Neuronal stem cell (in vitro differentiated cells): ENCODE data around the gene TUBA3E.
"Not testable (repeated sequence)": the region's sequence is repeated elsewhere in the genome, so short reads cannot be mapped to it uniquely, and the experiment has no call there.

Source experiments
- DNase-seq: peaks from one replicate; pipeline ENCODE4 v3.0.0-alpha.2; 2013; ENCODE audit warnings: low spot score
- H2AFZ ChIP-seq: one replicate; pipeline ENCODE4 v1.6.1; 2013; ENCODE audit warnings: mild to moderate bottlenecking, low read length, inconsistent platforms
- H2AK5ac ChIP-seq: 2 replicates; pipeline ENCODE4 v1.6.1; 2013; ENCODE audit warnings: low read depth, mild to moderate bottlenecking, inconsistent platforms, low read length, moderate library complexity, mixed read lengths
- H2BK120ac ChIP-seq: 2 replicates; pipeline ENCODE4 v1.6.1; 2013; ENCODE audit warnings: low read depth, mild to moderate bottlenecking, inconsistent platforms, low read length, moderate library complexity, mixed read lengths
- H2BK12ac ChIP-seq: one replicate; pipeline ENCODE4 v1.6.1; 2013; ENCODE audit warnings: low read length, inconsistent platforms
- H2BK15ac ChIP-seq: 2 replicates; pipeline ENCODE4 v1.6.1; 2013; ENCODE audit warnings: mild to moderate bottlenecking, low read length, inconsistent platforms, mixed read lengths
- H2BK5ac ChIP-seq: one replicate; pipeline ENCODE4 v1.6.1; 2013; ENCODE audit warnings: inconsistent platforms, mild to moderate bottlenecking, low read length, moderate library complexity
- H3K14ac ChIP-seq: one replicate; pipeline ENCODE4 v1.6.1; 2013; ENCODE audit warnings: low read length, inconsistent platforms
- H3K18ac ChIP-seq: 2 replicates; pipeline ENCODE4 v1.6.1; 2013; ENCODE audit warnings: low read length, inconsistent platforms
- H3K23ac ChIP-seq: 2 replicates; pipeline ENCODE4 v1.6.1; 2013; ENCODE audit warnings: low read depth, mild to moderate bottlenecking, mixed read lengths, low read length, inconsistent platforms; ENCODE audit not compliant: poor library complexity
- H3K27ac ChIP-seq: replicated peaks from 3 replicates; pipeline ENCODE4 v1.5.1; 2013; ENCODE audit warnings: low read length, inconsistent platforms
- H3K27me3 ChIP-seq, 3 experiments: 2 replicates each; pipeline ENCODE4 v1.6.1; 2013; ENCODE audit warnings: low read length in 3 of 3, mild to moderate bottlenecking in 2 of 3, inconsistent platforms in 1 of 3, low read depth in 1 of 3, mixed read lengths in 1 of 3, moderate library complexity in 1 of 3; ENCODE audit not compliant: control insufficient read depth in 3 of 3, insufficient read depth in 3 of 3
- H3K36me3 ChIP-seq, 2 donors: replicated peaks in 1 of 2; 2 replicates each; pipeline ENCODE4 v1.6.1; 2013; ENCODE audit warnings: low read length in 2 of 2; ENCODE audit not compliant: control insufficient read depth in 2 of 2, insufficient read depth in 2 of 2
- H3K4ac ChIP-seq: 2 replicates; pipeline ENCODE4 v1.6.1; 2013; ENCODE audit warnings: inconsistent platforms, mild to moderate bottlenecking, low read length, moderate library complexity
- H3K4me1 ChIP-seq, 2 donors: 1 replicate in 1 of 2; 2 replicates in 1 of 2; pipeline ENCODE4 v1.6.1; 2013; ENCODE audit warnings: low read length in 2 of 2, low read depth in 1 of 2; ENCODE audit not compliant: control insufficient read depth in 2 of 2, insufficient read depth in 1 of 2
- H3K4me2 ChIP-seq: one replicate; pipeline ENCODE4 v1.6.1; 2013; ENCODE audit warnings: mild to moderate bottlenecking, low read length, inconsistent platforms; ENCODE audit not compliant: insufficient read depth, poor library complexity, severe bottlenecking
- H3K4me3 ChIP-seq, 2 donors: 2 replicates each; pipeline ENCODE4 v1.5.1; 2013; ENCODE audit warnings: low read length in 2 of 2, mild to moderate bottlenecking in 2 of 2, inconsistent platforms in 1 of 2, moderate library complexity in 1 of 2
- H3K79me1 ChIP-seq: one replicate; pipeline ENCODE4 v1.6.1; 2013; ENCODE audit warnings: low read depth, mild to moderate bottlenecking, inconsistent platforms, low read length, moderate library complexity
- H3K9ac ChIP-seq: one replicate; pipeline ENCODE4 v1.6.1; 2013; ENCODE audit warnings: mild to moderate bottlenecking, low read depth, low read length, inconsistent platforms; ENCODE audit not compliant: poor library complexity
- H3K9me3 ChIP-seq, 2 donors: replicated peaks in 1 of 2; 2 replicates each; pipeline versions ENCODE3 to v1.6.1; 2013; ENCODE audit warnings: low read length in 2 of 2, mild to moderate bottlenecking in 2 of 2, inconsistent platforms in 1 of 2, low read depth in 1 of 2, mixed read lengths in 1 of 2, moderate library complexity in 1 of 2; ENCODE audit not compliant: control insufficient read depth in 2 of 2, insufficient read depth in 1 of 2
- H4K8ac ChIP-seq: one replicate; pipeline ENCODE4 v1.6.1; 2013; ENCODE audit warnings: low read depth, mild to moderate bottlenecking, inconsistent platforms, low read length, moderate library complexity
- H4K91ac ChIP-seq: one replicate; pipeline ENCODE4 v1.6.1; 2013; ENCODE audit warnings: low read length, low read depth, mild to moderate bottlenecking, inconsistent platforms; ENCODE audit not compliant: poor library complexity
- WGBS, 2 donors: extraction: QIAGEN DNeasy Blood & Tissue Kit; methylation state at CpG; one replicate each; pipeline ENCODE4 v1.1.7; 2013; ENCODE audit warnings: missing lambda C conversion rate in 2 of 2, mixed read lengths in 1 of 2; ENCODE audit not compliant: insufficient read length in 2 of 2, insufficient replicate concordance in 1 of 2; ENCODE audit errors: extremely low coverage in 2 of 2; 5-methylcytosine and 5-hydroxymethylcytosine counted together

Gene TUBA3E

GRCh38 chr2:130228005-130228404 is 29.8 kb upstream of the TUBA3E start:
- H3K36me3 ChIP-seq, H3K4me3 ChIP-seq, H3K23ac ChIP-seq, H3K79me1 ChIP-seq, H3K4me1 ChIP-seq, H2BK15ac ChIP-seq, H2BK5ac ChIP-seq, H4K8ac ChIP-seq, H4K91ac ChIP-seq, H3K18ac ChIP-seq, H3K4ac ChIP-seq, DNase-seq, H2AK5ac ChIP-seq, H3K14ac ChIP-seq, H2BK12ac ChIP-seq, H3K4me2 ChIP-seq, H3K27ac ChIP-seq, H3K9ac ChIP-seq, H2AFZ ChIP-seq, H2BK120ac ChIP-seq, H3K27me3 ChIP-seq, H3K9me3 ChIP-seq: not testable (repeated sequence)
- no CpG with 5 or more reads among the region's 21 CpGs for WGBS, 2 donors

- H2BK12ac ChIP-seq, DNase-seq, H4K8ac ChIP-seq, H3K27ac ChIP-seq, H3K36me3 ChIP-seq, H2BK120ac ChIP-seq, H4K91ac ChIP-seq, H2BK15ac ChIP-seq, H3K79me1 ChIP-seq, H3K4me3 ChIP-seq, H2AFZ ChIP-seq, H3K14ac ChIP-seq, H2BK5ac ChIP-seq, H3K9me3 ChIP-seq, H3K4me2 ChIP-seq, H3K4me1 ChIP-seq, H3K18ac ChIP-seq, H3K9ac ChIP-seq, H3K27me3 ChIP-seq, H2AK5ac ChIP-seq, H3K23ac ChIP-seq, H3K4ac ChIP-seq: not testable (repeated sequence)
- WGBS, 2 donors = no CpG with 5 or more reads among the region's 4 CpGs
Measured at GRCh38 chr2:130222523-130222922, 24.3 kb upstream of the TUBA3E start.

- not testable (repeated sequence) for H3K9me3 ChIP-seq, H4K91ac ChIP-seq, H2BK12ac ChIP-seq, H3K4me1 ChIP-seq, H3K4me3 ChIP-seq, H4K8ac ChIP-seq, H3K36me3 ChIP-seq, H3K14ac ChIP-seq, H2BK120ac ChIP-seq, DNase-seq, H3K9ac ChIP-seq, H3K23ac ChIP-seq, H3K27me3 ChIP-seq, H3K4me2 ChIP-seq, H3K79me1 ChIP-seq, H2AFZ ChIP-seq, H3K4ac ChIP-seq, H2BK5ac ChIP-seq, H3K27ac ChIP-seq, H2AK5ac ChIP-seq, H3K18ac ChIP-seq, H2BK15ac ChIP-seq
- WGBS, 2 donors = no CpG with 5 or more reads among the region's 1 CpG
Measured at GRCh38 chr2:130220505-130220904, 22.3 kb upstream of the TUBA3E start.

- not testable (repeated sequence) for DNase-seq, H3K79me1 ChIP-seq, H3K4ac ChIP-seq, H3K18ac ChIP-seq, H3K4me3 ChIP-seq, H3K27ac ChIP-seq, H4K8ac ChIP-seq, H3K9me3 ChIP-seq, H3K4me1 ChIP-seq, H2BK15ac ChIP-seq, H2AK5ac ChIP-seq, H2BK5ac ChIP-seq, H2AFZ ChIP-seq, H3K14ac ChIP-seq, H3K27me3 ChIP-seq, H3K9ac ChIP-seq, H2BK12ac ChIP-seq, H4K91ac ChIP-seq, H2BK120ac ChIP-seq, H3K23ac ChIP-seq, H3K36me3 ChIP-seq, H3K4me2 ChIP-seq
- no CpG with 5 or more reads among the region's 2 CpGs for WGBS, 2 donors
Measured at GRCh38 chr2:130219147-130219546, 20.9 kb upstream of the TUBA3E start.
